ENCODE measurements around the gene TFB1M.

TFB1M gene

DNA sequence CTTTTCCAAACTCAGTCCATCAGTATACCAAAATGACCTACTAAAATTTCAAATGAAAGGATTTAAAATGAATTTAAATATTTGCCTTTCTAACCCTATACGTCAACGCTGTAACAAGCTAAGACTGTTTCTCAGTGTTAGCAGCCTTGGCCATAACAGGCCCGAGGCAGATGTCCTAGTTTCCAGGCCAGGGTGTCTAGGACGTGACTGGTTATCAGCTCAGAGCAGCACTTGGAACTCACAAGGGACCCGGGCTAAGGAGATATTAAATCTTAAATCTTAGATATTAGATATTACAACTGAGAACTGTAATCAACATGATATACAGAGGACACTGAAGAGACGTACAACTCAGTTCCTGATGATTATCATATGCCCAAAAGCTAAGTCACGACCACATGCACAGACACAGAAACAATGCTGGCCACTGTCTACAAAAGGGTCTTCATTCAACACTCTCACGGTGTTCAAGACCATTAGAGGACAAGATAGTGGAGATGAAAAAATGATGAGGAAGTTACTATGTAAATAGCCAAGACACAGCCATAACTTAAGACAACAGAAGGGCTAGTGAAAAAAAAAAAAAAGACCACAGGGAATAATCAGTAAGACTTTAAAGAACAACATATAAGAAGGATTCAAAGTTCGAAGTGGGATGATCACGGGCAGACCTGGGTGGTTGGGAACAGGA, 50.8 kb downstream of the TFB1M start, which contains the start of gene CLDN20:
Gene CLDN20 (plus strand): TSS at position 641 of the 691 bp plus-strand sequence. CDS start 11,707 bp downstream, outside the sequence.
- Mint-ChIP-seq H3K4me1 (no peaks in the 10 kb centered on the region), H3K9me3 (no peaks in the 10 kb centered on the region), H3K36me3 (ENCODE audit: low read depth) (peaks cover 34% of the 10 kb centered on the region), H3K4me3 (no peak within 1 kb of the TSS), H3K27ac (no peak within 1 kb of the TSS), H3K27me3 (ENCODE audit: low read depth) (no peaks in the 10 kb centered on the region)
- TF ChIP-seq, protein P1, sequence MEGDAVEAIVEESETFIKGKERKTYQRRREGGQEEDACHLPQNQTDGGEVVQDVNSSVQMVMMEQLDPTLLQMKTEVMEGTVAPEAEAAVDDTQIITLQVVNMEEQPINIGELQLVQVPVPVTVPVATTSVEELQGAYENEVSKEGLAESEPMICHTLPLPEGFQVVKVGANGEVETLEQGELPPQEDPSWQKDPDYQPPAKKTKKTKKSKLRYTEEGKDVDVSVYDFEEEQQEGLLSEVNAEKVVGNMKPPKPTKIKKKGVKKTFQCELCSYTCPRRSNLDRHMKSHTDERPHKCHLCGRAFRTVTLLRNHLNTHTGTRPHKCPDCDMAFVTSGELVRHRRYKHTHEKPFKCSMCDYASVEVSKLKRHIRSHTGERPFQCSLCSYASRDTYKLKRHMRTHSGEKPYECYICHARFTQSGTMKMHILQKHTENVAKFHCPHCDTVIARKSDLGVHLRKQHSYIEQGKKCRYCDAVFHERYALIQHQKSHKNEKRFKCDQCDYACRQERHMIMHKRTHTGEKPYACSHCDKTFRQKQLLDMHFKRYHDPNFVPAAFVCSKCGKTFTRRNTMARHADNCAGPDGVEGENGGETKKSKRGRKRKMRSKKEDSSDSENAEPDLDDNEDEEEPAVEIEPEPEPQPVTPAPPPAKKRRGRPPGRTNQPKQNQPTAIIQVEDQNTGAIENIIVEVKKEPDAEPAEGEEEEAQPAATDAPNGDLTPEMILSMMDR (IDR thresholded peaks at IDR 0.05; ENCODE audit: unreplicated experiment in 3 of 3) = no peak

DNA sequence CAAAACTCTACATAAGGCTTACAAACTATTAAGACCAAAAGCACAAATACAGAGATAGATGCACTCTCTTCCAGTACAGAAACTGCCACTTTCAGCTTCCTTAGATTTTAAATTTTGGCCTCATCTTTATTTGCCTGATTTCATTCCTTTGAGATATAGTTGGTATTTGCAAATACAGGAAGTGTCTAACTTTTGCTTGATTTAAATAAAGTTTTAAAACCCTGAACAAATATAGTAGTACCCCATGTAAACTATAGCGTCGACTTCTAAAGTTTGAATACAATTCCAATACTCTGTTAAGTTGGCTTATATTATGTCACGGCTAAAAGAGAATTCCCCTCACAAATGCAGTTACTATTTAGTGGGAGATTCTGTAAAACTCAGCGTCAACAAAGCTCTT, 51.6 kb downstream of the TFB1M start:
- Mint-ChIP-seq H3K4me1 (no peaks in the 10 kb centered on the region), H3K27ac (peak overlapping the region in 1 of 3 experiments; percentile 32), H3K36me3 (ENCODE audit: low read depth) (peaks cover 33% of the 10 kb centered on the region), H3K9me3 (no peaks in the 10 kb centered on the region), H3K4me3 (no peak overlapping the region), H3K27me3 (ENCODE audit: low read depth) (no peaks in the 10 kb centered on the region)
- TF ChIP-seq, protein P1 (IDR thresholded peaks at IDR 0.05; ENCODE audit: unreplicated experiment in 3 of 3) = no peak

DNA sequence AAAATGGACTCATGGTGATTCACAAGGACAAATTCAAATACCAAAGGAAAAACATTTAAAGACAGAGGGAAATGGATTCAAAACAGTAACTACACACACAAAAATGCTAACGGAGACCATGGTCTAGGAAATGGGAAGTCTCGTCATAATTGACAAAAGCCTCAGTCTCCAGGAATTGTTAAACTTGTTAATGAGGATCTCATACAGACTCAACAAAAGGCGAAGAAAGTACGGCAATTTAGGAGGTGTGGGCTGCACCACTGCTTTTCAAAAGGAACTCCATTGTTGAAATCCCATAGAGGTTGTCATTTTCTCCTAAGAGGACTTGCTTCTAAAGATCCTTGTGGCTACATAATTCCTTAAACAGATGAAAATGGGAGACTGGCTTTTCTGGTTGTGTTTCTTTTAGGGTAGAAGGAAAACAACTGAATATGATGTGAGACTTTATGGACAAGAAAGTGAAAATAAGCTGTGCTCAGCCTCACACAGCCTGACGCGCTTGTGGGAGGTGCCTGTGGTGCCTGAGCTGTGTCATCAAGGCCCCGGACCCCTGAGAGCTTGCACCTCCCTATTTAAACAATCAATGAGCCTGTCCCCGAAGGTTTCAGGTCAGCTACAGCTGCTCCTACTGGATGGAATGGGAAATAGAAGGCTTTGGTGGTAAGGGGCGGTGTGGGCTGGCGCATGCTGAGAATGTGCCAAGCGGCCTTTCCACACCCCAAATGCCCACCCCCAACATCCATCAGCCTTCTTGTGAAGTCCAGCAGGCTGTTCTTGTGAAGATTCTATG, 53.0 kb downstream of the TFB1M start:
- H3K4me3 Mint-ChIP-seq = no peak overlapping the region
- TF ChIP-seq, protein P1 (IDR thresholded peaks at IDR 0.05; ENCODE audit: unreplicated experiment in 3 of 3) = no peak
- H3K4me1 Mint-ChIP-seq = no peaks in the 10 kb centered on the region
- no peaks in the 10 kb centered on the region for H3K27me3 Mint-ChIP-seq (ENCODE audit: low read depth)
- no peak overlapping the region for H3K27ac Mint-ChIP-seq
- no peaks in the 10 kb centered on the region for H3K9me3 Mint-ChIP-seq
- peaks cover 33% of the 10 kb centered on the region for H3K36me3 Mint-ChIP-seq (ENCODE audit: low read depth)

DNA sequence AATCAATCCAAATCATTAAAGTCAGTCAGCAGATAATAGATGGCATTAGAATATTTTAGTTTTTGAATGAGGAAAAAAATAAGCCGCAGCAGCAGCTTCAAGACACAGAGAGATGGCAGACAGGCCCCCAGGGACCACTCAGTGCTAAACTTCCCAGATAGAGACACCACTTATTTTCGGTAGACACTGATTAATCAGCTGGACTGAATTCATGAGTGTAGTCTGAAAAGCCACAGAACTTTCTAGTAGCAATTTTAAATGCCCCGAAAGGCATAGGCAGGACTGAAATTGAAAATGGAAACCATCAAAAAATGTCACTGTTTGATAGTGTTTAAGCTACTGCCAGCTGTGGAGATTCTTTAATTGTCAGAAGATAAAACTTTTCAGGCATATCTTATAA, 53.6 kb downstream of the TFB1M start:
- Mint-ChIP-seq H3K27me3 (ENCODE audit: low read depth) (no peaks in the 10 kb centered on the region), H3K9me3 (no peaks in the 10 kb centered on the region), H3K36me3 (ENCODE audit: low read depth) (peaks cover 26% of the 10 kb centered on the region), H3K4me1 (no peaks in the 10 kb centered on the region), H3K27ac (no peak overlapping the region), H3K4me3 (no peak overlapping the region)
- TF ChIP-seq, protein P1 (IDR thresholded peaks at IDR 0.05; ENCODE audit: unreplicated experiment in 3 of 3) = no peak

DNA sequence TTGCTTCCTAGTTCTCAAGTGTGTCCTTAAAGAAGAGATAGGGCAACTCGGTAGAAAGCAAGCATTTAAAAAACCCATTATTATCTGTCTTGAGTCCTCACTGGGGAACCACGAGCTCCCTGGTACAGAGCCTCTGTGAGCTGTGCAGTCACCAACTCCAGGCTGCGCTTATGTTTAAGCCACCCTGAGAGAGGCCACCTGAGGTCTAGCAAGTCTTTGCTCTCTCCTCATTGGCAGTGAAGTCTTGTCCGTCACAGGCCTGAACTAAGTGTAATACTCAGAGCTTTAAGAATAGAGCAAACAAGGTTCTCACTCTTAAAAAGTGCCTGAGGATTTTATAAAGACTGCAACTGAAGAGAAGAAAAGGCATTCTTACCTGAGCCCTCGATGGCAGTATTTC, 54.4 kb downstream of the TFB1M start:
- Mint-ChIP-seq H3K36me3 (ENCODE audit: low read depth) (peaks cover 27% of the 10 kb centered on the region), H3K27me3 (ENCODE audit: low read depth) (no peaks in the 10 kb centered on the region), H3K27ac (no peak overlapping the region), H3K9me3 (no peaks in the 10 kb centered on the region), H3K4me1 (no peaks in the 10 kb centered on the region), H3K4me3 (no peak overlapping the region)
- TF ChIP-seq, protein P1 (IDR thresholded peaks at IDR 0.05; ENCODE audit: unreplicated experiment in 3 of 3) = no peak

Measured in nephron (organoid).